Measurements from ENCODE around the gene SLC39A12.

SLC39A12 gene

DNA sequence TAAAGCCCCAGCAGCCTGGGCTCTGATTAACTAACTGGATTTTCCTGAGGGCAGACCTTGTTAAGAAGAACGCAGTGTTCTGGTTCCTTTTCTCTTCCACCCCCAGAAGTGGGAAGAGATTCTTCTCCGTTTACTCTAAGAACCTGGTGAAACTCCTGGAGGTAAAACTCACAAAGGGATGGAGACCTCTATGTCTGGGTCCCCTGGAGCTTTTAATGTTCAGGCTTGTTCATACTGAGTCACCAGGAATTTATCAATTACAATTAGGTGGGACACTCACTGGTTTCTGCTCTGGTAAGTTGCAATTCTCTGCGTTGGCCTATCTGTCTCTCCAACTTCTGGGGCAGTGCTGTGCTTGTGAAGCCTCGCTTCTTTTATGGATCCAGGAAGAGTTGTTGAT, 115.2 kb downstream of the SLC39A12 start:
- DNase-seq, result no peak

- no peak for DNase-seq
Observed at GRCh38 chr10:18068401-18068800, 116.7 kb downstream of the SLC39A12 start.

- DNase-seq, result no peak
Observed at GRCh38 chr10:18071591-18071990, 119.9 kb downstream of the SLC39A12 start.

- no peak for DNase-seq
Observed at GRCh38 chr10:18073314-18073713, 121.6 kb downstream of the SLC39A12 start.

GRCh38 chr10:18075881-18076280, 124.2 kb downstream of the SLC39A12 start:
- no peak for DNase-seq

GRCh38 chr10:18079665-18080295, 128.1 kb downstream of the SLC39A12 start:
- DNase-seq, result no peak

DNA sequence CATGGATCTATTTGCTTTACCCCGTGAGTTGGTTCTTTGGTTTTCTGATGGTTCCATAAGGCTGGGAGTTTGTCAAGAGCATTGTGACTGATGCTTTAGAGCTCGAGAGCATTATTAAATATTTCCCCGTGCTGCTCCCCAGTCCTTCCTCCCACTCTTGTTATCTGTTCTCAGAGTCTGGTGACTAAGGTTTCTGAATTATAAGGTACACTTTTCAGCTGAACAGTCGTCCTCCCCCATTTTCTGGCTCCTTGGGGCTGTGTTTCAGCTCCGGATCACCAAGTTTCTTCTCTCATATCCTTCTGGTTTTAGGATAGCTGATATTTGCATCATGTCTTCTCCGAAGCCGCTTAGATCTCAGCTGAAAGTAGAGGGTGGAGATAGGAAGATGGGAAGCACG, 130.7 kb downstream of the SLC39A12 start:
- DNase-seq, result no peak

GRCh38 chr10:18085855-18086254, 134.1 kb downstream of the SLC39A12 start:
- no peak for DNase-seq

GRCh38 chr10:18086746-18087145, 135.0 kb downstream of the SLC39A12 start:
- no peak for DNase-seq

- DNase-seq, result no peak
Observed at GRCh38 chr10:18087355-18087754, 135.6 kb downstream of the SLC39A12 start.

Measured in activated CD4-positive, alpha-beta T cell treated with anti-CD3 and anti-CD28 coated beads for 4 hours (primary cell).